GM19467 (cell line): Measurements from ENCODE around the gene CABP2.
"Not testable (repeated sequence)": the region's sequence is repeated elsewhere in the genome, so short reads cannot be mapped to it uniquely, and the experiment has no call there.

ENCODE experiments used
- ATAC-seq: cut with Tn5 transposase; IDR thresholded peaks from one replicate; pipeline ENCODE4 v1.9.1; 2021; ENCODE audit warnings: mild to moderate bottlenecking, moderate library complexity; ENCODE audit not compliant: unreplicated experiment

The CABP2 gene

GRCh38 chr11:67495234-67496005 lies 27.8 kb downstream of the CABP2 start:
- ATAC-seq, result no peak

- ATAC-seq, result no peak
Measured at GRCh38 chr11:67494371-67495233, 28.6 kb downstream of the CABP2 start.

GRCh38 chr11:67493548-67494370 lies 29.5 kb downstream of the CABP2 start:
- ATAC-seq, result no peak

- no peak for ATAC-seq
Measured at GRCh38 chr11:67492801-67493547, 30.3 kb downstream of the CABP2 start.

- ATAC-seq, result no peak
Measured at GRCh38 chr11:67492069-67492727, 31.0 kb downstream of the CABP2 start.

GRCh38 chr11:67491276-67492068 lies 31.8 kb downstream of the CABP2 start:
- no peak for ATAC-seq

GRCh38 chr11:67490727-67491065 lies 32.5 kb downstream of the CABP2 start:
- ATAC-seq, result no peak

GRCh38 chr11:67489885-67490726 lies 33.1 kb downstream of the CABP2 start:
- no peak for ATAC-seq

- no peak for ATAC-seq
Measured at GRCh38 chr11:67489203-67489884, 33.9 kb downstream of the CABP2 start.

- no peak for ATAC-seq
Measured at GRCh38 chr11:67486481-67487195, 36.6 kb downstream of the CABP2 start.

- not testable (repeated sequence) for ATAC-seq
Measured at GRCh38 chr11:67485873-67486361, 37.3 kb downstream of the CABP2 start.

GRCh38 chr11:67484847-67485311 lies 38.4 kb downstream of the CABP2 start:
- no peak for ATAC-seq

GRCh38 chr11:67483831-67484665 lies 39.2 kb downstream of the CABP2 start:
- no peak for ATAC-seq

- peak; percentile 67 for ATAC-seq
Measured at GRCh38 chr11:67482827-67483798, 40.1 kb downstream of the CABP2 start, which contains the start of gene AIP. AIP (plus strand) TSS chr11:67483026; CDS start chr11:67483159, 133 bp downstream.
